CD4-positive, alpha-beta T cell treated with Interleukin-2 at 100 ng/mL for 4 hours (primary cell): ENCODE results near the gene VPS37C.
"Not testable (repeated sequence)": the region's sequence is repeated elsewhere in the genome, so short reads cannot be mapped to it uniquely, and the experiment has no call there.

ENCODE experiments used
- DNase-seq: peaks from one replicate; pipeline ENCODE4 v3.0.0-alpha.2; 2020; ENCODE audit warnings: low spot score

VPS37C gene

DNA sequence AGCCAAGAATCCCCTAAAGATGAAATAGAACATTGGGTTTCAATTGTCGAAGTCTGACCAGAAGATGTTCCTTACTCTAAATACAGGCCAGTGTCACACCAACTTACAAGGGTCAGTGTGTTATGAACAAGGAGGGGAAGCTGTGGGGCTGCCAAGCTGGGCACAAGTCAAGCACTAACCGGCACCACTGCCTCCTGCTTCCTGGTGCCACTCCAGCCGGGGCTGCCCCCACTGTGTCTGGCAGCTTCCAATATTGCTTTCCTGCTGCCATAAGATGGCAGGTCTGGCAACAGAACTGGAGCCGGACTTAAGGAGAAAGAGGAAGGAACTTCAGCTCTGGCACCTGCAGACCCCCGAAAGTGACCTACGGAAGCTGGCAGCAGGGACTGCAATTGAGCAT lies 13.7 kb upstream of the VPS37C start:
- DNase-seq, result no peak

DNA sequence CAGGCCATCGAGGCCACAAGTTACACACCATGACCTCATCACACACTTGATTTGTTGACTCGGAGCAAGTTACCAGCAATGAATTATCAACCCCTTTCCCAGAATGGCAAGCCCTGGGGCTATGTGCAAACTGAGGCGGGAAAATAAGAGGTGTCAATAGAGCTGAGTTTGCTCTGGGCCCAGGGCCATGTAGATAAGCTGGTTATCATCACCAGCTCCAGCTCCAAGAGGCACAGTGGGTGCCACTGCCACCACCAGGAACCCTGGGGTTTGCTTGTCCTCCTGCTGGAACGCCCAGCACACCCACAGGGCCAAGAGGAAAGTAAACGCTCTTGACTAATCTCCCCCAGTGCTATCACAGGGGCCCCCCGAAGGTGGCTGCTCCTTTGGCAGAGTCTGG lies 13.0 kb upstream of the VPS37C start:
- no peak for DNase-seq

DNA sequence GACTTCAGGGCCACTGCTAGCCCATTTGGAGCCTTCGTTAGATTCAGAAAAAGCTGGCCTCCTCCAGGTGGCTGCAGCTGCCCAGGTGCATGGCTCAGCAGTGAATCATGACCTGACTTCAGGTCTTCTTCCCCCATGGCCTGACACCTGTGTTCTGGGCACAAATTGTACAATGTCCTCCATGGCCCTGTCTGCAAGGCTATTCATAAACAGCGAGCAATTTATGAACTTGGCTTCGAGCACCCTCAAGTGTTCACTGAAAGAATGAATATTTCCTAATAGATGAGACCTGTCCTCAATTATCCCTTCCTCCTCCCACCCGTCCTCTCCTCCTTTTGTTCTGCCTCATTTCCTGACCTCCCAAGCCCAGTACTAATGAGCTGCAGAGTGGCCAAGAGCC lies 12.2 kb upstream of the VPS37C start:
- no peak for DNase-seq

DNA sequence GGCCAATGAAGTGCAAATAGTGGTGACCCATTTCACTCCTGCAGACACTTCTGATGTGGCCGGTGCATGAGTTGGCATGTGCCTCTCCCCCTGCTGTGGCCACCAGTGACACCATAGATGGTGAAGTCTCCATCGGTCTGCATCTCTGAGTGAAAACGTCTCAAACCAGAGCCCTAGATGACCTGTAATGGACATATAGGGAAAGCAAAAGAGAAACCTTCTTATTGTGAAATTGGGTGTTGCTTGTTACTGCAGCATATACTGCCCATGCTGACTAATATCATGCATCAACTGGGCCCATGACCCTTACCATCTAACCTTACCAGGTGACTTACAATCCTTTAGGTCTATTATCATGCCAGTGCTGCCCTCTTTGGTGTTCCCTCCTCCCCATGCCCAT lies 11.7 kb upstream of the VPS37C start:
- DNase-seq, result no peak

DNA sequence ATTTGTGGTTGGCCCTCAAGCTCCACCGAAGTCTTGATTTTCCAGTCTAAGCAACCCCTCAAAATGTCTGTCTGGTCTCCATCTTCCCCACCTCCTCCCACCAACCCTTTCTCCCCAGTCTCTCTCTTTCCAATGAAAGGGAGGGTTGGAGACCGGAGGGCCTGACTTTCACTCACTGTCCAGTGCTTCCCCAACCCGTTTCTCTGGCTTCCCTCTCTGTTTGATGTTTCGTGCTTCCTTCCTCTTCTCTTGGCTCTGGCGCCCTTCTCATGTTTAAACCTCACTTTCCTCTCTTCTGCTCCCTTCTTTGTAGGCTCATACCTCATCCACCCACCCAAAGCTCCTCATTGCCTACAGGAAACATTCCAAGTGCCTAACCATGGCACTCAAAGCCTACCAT lies 11.1 kb upstream of the VPS37C start:
- no peak for DNase-seq

DNA sequence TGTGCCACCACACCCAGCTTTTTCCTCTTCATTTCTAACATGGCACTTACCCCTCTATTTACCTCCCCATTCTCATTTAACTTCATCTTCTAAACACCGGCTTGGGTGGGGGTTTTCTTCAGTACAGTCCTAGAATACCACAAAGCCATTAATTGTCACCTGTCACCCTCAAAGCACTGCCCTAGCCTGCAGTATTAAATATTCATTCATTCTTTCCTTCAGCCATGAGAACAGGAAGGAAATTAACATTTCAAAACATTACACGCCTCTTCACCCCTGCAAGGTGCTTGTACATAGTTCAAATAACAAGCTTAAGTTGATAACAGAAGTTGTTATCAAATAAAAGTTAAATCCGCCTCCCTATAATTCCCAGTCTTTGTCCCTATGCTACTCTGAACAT lies 10.7 kb upstream of the VPS37C start:
- no peak for DNase-seq

DNA sequence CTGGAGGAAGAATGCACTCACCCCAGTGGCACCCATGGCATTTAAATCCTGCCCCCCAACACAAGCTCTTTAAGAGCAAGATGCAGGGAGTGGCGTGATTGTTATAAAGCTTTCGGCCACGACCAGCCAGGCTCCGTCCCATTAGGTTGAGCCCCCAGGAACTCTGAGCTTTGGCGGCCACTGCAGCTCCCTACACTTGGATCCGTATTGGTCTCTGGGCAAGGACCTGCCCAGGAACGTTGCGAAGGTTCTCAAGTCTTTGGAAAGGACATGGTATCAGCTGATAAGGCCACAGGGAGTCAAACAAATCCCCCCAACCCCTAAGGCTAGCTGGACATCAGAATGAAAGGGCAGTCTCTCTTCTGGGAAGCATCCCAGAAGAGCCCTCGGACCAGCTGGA lies 9.3 kb upstream of the VPS37C start:
- no peak for DNase-seq

DNA sequence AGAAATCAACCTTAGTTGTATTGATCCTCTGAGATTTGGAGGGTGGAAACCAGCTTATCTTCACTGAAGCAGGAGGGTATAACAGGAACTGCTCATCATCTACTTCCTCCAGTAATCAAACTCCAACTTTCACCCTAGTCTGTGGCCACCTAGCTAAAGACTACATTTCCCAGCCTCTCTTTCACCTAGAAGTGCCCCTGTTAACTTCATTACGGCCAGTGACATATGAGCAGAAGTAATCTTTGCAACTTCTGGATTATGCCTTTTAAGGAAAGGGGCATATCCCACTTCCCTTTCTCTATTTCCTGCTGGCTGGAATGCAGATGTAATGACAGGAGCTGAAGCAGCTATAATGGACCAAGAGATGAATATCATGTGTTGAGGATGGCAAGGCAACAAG lies 7.6 kb upstream of the VPS37C start:
- DNase-seq, result no peak

DNA sequence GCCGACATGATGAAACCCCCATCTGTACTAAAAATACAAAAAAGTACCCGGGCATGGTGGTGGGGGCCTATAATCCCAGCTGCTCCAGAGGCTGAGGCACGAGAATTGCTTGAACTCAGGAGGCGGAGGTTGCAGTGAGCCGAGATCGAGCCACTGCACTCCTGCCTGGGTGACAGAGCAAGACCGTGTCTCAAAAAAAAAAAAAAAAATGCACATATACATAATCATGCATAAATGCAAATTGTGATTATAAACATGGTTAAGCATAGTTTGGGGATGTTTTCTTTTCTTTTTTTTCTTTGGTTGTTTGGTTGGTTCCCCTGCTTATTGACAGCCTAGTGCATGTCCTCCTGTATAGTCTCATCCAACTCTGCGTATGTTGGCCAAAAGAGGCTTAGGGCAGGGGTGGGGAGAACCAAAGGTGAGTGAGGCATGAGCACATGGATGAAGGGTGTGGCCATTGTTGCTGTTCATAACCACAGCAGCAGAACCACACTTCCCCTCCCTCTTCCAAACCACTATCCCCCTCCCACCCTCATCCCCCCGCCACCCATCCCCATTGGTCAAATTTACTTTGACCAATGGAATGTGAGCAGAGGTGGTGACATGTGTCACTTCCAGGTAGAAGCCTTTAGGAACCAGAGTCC lies 6.9 kb upstream of the VPS37C start:
- no peak for DNase-seq

DNA sequence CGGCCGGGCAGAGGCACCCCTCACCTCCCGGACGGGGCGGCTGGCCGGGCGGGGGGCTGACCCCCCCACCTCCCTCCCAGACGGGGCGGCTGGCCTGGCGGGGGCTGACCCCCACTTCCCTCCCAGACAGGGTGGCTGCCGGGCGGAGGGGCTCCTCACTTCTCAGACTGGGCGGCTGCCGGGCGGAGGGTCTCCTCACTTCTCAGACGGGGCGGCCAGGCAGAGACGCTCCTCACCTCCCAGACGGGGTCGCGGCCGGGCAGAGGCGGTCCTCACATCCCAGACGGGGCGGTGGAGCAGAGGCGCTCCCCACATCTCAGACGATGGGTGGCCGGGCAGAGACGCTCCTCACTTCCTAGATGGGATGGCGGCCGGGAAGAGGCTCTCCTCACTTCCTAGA lies 5.1 kb upstream of the VPS37C start:
- DNase-seq, result not testable (repeated sequence)

DNA sequence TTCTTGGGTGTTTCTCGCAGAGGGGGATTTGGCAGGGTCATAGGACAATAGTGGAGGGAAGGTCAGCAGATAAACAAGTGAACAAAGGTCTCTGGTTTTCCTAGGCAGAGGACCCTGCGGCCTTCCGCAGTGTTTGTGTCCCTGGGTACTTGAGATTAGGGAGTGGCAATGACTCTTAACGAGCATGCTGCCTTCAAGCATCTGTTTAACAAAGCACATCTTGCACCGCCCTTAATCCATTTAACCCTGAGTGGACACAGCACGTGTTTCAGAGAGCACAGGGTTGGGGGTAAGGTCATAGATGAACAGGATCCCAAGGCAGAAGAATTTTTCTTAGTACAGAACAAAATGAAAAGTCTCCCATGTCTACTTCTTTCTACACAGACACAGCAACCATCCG lies 4.6 kb upstream of the VPS37C start:
- DNase-seq, result not testable (repeated sequence)

DNA sequence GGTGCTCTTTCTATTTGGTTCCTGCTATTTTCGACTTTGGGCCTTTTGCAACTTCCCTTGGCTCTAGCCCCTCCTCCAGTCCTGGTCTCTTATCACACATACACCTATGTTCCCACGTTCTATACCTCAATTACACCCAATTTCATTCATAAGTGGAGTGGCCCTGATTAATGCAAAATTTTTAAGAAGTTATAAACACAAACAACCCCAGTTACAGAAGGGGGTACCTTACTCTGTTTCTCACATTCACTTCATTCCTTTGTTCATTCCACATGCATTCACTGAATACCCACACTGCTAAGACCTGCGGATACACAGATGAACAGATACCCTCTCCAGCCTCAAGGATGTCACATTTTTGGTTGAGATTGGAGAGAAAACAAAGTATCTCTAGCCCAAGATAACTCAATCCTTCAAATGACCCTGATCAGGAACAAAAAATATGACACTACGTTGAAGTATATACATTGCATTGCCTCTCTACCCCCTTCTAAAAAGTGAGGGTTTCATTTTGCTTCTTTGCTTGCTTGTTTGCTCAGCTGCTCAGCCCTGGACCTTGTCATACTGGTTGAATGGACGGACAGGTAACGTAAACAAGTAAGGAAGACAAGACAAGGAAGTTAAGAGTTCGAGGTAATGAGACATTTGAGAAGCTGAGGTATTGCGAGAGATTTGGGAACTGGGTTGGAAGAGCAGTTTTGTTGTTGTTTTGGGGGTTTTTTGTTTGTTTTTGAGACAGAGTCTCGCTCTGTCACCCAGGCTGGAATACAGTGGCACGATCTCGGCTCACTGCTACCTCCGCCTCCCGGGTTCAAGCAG lies 3.6 kb upstream of the VPS37C start:
- DNase-seq, result no peak

DNA sequence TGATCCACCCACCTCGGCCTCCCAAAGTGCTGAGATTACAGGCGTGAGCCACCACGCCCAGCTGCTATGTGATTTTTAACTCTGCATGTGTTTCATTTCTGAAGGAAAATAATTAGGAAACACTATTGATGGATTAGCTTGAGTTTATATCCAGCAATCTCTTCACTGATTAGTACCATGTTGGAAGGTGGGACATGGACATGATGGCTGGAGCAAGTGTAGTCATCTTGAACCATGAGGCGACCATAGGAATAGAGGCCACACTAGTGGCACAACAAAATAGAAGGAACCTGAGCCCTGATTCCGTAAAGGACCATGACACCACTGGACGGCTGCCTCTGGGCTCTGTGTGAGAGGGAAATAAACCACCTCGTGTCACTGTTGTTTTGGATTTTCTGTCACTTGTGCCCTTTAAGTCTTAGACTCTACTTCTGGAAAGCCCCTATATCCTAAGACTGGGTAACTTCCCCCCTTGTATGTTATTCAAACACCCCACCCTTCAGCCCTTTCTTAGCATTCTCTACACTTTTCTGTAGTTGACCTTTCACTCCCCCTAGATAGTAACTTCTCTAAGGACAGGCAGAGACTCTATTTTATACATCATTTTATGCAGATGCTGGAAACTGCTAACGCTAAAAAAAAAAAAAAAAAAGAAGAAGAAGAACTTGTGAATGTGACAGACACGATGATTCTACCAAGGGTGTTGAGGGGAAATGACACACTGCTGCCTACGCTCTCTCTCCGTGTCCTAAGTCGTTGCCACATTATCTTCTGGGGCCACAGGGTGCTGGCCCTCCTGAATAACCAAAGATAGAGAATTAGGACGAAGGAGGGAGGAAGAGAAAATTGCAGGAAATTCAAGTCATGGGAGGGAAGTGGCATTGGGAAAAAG lies 2.7 kb upstream of the VPS37C start:
- DNase-seq, result no peak

DNA sequence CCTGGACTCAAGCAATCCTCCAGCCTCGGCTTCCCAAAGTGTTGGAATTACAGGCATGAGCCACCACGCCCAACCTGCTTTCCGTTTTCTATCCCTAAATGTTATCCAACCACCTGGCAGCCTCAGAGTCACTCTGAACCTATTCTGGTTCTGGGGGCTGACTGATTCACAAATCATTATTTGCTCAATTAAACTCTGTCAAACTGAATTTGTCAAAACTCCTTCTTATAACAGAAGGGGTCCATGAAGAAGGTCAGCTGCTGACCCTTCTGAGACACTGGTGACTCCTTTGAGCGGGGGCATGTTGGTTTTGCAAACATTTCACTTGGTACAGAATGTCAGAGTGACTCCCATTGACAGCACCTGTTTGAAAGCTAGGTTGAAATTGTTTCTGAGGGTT lies 1.8 kb upstream of the VPS37C start:
- DNase-seq, result no peak

DNA sequence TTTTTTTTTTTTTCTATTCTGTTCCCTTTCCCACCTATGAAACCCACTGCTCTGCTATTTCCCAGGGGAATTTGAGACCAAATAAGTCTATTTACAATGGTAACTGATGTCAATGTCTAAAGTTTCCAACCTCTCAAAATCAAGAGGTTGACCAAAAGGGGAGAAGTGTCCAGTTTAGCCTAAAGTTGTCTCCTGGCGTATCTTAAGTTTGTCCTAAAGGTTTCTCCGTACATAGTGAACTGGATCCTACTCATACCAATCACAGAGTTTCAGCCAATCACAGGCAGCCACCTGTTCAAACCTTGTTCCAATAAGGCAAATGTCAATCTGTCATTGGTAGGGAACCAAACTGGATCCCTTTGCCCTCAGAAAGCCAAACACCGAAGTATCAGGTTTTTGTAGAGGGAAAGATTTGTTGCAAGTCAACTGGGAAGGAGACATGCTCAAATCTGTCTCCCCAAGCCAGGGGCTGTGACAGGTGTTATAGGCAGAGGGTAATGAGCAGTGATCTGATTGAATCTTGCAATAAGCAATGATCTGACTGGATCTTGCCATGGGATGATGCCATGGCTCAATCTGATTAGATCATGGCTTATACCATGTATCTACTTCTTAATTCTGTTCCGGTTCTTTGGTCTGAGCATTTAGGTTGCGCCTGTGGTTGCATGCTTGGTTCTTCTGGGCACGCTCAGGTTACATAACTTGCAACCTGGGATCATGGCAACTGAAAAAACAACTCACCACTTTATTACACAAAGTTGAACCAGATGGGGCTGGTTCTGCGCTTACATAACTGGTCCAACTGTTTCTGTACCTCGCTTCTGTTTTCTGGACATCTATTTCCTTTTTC lies 1.1 kb upstream of the VPS37C start:
- no peak for DNase-seq

DNA sequence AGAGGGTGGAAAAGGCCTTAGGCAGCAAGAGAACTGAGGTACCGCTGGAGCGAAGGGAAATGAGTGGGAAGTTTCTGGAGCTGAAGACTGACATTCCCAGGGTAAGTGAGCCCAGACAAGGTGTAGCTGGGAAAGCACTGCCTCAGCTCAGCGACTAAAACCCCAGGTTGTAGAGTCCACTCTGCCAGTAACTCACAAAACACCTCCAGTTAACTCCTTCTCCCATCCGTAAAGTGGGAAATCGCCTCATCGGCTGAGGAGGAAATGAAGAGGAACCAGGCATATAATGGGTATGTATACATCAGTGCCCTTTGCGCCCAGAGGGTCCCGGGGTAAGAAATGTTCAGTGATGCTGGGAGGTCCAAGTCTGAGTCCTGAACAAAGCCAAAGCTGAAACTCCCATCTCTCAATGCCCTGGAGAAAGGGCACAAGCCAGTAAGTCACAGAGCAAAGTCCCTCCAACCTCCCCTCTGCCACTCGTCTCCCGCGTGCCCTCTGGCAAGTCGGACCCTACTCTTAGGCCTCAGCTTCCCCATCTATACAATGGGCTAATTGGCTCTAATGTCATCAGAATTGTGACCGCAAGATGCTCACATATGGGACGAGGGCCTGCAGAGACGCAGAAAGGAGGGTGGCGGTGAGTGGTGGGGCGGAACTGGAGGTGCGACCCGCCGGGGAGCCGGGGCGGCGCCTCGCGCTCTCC lies 588 bp downstream of the VPS37C start:
- DNase-seq, result no peak

DNA sequence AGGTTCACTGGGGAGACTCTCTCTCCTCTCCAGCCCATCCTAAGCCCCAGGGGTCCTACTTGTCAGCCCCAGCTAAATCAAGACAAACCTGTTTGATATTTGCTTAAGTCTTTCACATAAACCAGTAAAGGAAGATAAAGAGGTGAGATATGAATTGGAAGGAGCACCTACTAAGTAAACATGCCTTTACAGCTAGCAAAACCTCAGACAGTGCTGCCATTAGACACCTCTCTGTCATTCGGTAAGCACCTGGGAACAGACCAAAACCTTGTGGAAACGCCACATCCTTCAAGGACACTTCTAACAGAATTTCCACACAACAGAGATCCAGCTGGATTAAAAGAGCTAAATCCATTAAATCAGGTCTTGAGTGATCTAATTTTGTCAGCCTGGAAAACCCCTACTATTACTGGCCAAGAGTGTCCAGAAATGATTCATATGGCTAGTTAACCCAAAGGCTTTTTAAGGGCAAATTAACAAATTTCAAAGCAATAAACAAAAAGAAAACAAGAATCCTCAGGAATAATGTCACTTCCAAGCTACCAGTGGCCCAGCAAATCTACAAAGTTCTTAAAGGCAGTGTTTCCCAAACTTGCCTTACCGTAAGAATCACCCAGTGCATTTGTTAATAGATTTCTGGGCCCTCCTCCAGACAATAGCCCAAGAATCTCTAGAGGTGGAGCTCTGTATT lies 2.4 kb downstream of the VPS37C start:
- no peak for DNase-seq

DNA sequence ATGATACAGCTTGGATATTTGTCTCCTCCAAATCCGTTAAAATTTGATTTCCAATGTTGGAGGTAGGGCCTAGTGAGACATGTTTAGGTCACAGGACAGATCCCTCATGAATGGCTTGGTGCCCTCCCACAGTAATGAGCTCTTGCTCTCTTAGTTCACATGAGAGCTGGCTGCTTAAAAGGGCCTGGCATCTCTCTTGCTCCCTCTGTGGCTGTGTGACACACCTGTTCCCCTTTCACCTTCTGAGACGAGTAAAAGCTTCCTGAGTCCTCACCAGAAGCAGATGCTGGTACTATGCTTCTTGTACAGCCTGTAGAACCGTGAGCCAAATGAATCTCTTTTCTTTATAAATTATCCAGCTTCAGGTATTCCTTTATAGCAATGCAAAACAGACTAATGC lies 3.5 kb downstream of the VPS37C start:
- no peak for DNase-seq

DNA sequence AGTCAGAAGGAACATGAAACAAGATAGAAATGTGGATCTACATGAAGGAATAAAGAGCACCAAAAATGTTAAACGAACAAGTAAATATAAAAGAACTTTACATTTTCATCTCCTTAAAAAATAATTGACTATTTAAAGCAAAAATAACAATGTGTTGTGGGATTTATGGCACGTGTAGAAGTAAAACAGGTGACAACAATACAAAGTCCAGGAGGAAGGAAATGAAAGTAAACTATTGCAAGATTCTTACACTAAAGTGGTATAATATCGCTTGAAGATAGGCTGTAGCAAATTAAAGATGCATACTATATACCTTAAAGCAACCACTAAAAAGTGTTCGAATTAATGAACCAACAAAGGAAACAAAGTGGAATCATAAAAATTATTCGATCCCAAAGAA lies 5.5 kb downstream of the VPS37C start:
- no peak for DNase-seq

DNA sequence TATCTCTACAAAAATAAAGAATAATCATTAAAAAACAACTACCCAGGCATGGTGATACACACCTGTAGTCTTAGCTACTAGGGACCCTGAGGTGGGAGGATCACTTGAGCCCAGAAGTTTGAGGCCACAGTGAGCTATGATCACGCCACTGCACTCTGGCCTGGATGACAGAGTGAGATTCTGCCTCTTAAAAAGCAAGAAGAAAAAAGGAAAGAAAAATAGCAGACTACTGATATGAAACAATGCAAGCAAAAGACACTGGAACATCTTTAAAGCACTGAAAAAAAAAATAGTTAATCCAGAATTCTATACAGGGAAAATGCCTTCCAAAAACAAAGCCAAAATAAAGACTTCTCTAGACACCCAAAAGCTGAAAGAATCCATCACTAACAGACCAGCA lies 5.9 kb downstream of the VPS37C start:
- DNase-seq, result no peak

DNA sequence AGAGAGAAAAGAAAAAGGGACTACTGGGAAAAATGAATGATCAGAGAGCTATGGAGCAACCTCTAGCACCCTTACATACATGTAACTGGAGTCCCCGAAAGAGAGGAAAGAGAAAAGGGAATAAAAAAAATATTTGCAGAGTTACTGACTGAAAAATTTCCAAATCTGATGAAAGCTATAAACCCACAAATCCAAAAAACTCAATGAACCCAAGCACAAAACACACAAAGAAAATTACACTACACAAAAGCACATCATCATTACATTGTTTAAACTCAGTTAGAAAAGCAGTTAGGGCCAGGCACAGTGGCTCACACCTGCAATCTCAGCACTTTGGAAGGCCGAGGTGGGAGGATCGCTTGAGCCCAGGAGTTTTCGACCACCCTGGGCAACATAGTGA lies 6.7 kb downstream of the VPS37C start:
- no peak for DNase-seq
